Endometrium (tissue), 2 donors: ENCODE results near the gene LRRC8D.

Source experiments
- FAIRE-seq: peaks from 2 replicates; lab custom pipeline; 2012; peaks lifted over from hg19 to GRCh38; lab: Jason Lieb, UNC
- donor health status: control.
- donor health status: control.

LRRC8D gene

DNA sequence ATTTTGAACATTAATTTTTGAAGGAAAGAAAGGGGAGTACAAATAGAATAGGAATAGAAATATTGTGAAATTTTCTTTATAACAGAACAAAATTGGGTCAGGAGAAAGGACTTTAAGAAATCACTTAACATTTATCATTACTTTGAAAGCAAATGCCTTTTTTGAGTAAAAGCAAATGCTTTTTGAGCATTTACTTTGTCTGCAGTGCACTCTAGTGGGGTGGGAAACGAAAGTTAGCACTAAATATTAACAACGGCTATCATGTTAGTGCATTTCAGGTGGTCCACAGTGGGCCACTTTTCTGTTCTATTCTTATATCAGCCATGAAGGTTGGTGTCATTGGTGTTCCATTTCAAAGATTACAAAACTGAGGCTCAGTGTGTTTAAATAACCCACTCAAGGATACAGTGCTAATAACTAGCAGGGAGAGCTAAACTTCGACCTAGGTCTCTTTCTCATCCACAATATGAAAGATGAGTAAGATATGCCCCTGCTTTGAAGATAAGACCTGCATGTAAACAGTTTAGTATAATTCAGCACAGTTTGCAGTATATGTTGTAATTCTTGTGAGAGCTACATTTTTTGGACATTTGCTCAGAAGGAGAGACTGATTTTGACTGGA, 13.4 kb downstream of the LRRC8D start:
- FAIRE-seq: no peak

DNA sequence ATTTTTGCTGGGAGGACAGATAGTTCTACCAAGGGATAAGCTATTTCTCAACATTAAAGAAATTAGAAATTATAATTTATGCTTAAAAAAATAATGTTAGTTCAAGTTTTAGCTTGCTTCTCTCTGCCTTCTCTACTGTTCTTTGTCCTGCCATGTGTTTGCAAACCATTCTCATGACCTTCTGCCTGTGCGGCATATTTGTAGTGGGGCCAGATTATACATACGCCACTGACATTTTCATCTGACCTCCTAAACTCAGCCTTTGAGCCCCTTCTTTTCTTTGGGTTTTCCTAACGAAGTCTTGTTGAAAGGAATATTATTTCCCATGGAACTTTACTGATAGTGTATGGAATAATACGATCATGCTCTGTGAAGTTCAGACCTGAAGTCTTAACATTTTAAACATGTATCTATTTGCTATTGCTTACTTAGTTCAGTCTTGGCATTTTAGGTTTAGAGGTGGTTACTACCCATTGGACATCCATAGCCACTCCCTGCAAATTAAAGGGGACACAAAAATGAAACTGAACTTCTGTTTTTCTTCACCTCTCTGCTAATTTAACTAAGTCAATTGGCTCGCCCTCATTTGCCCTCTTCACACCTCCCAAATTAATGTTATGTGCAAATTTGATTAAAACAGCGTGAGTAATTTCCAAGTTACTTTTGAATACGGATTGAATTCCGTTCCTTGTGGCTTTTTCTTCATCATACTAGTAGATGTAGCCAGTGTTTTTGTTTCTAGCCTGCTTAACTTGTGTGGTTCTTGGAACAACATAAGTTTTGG, 15.6 kb downstream of the LRRC8D start:
- no peak for FAIRE-seq

DNA sequence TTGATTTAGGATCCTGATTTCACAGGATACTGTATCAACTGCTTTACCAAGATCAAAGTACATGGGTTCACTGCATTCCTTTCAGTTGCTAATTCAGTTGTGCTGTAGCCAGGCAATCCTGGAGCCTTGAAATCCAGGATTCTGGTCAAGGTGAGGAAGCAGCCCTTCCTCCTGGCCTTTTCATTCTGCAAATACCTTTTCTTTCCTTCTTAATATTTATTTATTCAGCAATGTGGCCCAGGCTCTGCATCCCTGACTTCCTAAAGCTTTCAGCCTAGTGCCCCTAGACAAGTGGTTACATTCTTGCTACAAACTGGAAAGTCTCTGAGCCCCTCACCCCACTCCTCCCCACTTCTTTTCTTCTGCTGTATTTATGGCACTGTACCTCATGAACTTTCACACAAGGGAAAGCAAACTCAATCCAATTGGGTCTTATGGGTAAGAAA, 16.2 kb downstream of the LRRC8D start:
- no peak for FAIRE-seq

DNA sequence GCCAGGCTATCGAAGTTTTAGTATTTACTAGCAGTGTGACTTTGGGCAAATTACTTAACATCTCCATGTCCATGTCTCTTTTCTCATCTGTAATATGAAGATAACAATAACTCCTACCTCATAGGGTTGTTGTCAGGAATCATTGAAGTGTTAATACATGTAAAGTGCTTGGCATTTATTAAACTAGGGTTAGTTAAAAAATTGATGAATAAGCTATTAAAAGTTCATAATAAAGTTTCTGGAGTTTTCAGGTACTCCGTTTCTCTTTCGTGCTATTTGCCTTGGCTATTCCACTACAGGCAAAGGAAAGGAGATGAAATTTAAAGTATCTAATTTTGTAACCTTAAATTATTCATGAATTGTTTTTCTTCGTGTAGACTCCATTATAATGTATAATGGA, 16.7 kb downstream of the LRRC8D start:
- FAIRE-seq: no peak

DNA sequence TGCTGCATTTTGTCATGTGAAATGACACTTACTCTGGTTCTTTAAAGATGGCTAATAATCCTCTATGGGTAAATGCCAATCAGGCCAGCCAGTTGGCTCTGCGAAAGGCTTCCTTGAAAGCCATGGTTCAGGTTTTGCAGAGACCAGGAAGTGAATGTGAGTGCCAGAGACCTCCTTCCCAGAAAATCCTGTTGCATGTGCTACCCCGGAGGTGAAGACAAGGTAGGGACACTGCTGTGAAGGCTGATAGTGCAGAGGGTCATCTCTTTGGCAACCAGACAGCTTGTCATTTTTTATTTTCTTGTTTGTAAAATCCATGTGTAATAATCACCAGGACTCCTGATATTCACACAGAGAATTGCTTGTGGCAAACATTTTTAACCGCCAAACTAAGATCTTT, 18.7 kb downstream of the LRRC8D start:
- FAIRE-seq: no peak

DNA sequence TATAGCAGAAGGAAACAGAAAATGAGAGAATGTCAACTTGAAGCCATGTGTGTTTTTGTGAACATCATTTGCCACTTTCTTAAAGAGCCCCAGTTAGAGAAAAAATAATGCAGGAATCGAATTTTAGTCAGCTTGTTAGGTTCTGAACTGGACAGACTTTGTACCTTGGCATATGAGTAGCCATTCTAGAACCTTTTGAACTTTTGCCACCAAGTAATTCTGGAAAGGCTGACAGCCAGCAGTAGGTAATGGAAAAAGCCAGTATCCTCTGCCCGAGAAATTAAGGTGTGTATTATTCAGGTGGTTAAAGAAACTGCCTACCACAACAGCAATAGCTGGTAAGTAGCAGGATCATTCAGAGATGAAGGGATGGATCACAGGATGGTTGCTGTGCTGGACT, 20.7 kb downstream of the LRRC8D start:
- FAIRE-seq: no peak

DNA sequence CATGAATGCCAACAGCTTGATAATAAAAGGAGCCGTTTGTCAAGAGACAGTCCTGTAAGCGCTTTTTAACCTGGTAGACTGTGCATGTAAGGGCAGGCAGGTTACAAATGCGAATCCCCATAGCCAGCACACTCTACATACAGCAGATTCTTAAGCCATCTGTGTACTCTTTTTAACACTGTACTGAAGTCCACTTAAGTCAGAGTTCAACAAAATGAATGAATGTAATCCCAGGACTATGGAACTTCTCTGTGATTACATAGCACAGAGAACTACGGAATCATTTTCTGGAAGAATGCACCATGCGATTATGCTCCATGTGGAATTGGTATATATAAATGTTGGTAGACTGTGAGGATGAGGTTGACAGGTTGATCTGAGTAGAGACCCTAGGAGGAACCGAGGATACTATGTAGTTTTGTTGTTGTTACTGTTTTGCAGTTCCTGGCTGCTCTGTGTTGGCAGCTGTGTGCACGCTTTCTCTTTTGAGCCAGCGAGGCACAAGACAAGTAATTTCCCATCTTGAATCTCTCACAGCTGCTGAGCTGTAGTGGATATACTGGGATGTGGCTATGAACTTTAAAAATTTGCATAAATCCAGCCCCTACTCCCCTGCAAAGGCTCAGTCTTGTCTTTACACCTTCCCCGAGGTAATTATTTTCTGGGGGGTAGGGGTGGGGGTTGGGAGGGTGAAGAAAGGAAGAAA, 21.9 kb downstream of the LRRC8D start:
- no peak for FAIRE-seq

DNA sequence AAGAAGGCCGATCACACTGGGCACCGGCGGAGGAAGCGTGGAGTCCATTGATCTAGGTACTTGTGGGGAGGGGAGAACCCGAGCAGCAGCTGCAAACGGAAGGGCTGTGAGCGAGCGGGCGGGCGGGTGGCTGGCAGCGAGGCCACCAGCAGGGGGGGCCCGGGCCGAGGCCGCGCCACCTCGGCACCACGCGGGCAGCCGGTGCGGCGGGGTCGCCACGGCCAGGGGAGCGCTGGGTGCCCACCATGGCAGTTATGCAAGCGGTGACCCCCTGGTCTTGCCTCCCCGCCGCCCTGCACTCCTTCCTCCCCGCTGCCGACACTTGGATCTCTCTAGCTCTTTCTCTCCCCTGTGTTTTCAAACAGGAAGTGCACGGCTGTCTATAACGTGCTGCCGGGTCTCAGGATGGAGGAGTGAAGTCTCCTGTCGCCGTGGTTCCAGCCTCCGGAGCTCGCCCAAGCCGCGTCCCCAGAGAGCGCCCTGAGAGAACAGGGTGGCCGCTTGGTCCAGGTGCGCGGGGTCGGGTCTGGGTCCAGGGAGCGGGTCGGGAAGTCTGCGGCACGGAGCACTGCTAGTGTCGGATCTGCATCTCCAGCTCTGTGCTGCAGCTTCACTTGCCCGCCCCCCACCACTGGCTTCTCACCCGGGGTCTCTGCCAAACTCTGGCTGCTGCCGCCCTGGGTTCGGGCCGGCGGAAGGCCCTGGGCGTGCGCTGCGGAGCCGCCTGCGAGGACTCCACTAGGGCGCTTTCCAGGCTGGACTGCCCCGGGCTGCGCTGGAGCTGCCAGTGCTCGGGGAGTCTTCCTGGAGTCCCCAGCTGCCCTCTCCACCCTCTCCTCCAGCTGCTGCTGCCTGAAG, 22.7 kb downstream of the LRRC8D start:
- no peak for FAIRE-seq

DNA sequence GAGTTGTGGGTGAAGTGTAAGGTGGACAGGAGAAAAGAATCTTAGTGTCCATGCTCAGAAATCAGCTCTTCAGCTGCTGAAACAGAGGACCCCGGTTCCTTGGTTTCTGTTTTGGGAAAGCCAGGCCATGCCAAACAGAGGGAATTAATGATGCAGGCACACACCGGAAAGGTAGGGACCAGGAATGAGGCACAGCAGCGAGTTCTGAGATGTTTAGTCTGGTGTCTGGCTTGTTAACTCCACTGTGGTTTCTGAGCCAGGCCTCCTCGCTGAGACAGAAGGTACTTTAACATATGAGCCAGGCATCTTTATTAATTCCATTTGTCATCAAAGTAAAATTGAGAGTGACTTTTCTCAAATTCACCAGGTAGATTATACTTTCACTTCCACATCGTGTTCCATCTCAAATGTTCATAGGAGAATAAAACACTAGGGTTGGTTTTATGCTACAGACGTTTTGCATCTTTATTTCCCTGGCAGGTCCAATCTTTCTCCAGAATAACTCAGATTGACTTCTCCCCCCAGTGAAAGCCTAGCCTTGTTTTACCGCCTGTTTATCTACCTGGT, 23.5 kb downstream of the LRRC8D start:
- no peak for FAIRE-seq

DNA sequence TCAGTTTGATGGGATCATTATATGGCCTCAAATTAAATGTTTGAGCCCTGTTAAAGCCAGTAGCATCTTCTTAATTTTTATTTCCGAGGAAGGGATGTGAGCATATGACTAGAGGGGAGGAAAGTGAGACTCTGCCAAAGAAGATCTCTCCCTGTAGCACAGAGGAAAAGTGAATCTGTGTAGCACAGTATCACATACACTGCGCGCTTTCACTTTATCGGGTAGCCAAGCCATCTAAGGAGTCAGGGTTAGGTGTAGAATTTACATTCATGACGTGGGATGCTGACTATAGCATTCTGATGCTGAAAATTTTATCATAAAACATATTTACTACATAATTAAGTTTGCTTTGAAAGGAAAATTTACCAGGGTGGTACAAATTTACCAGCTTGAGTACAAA, 24.0 kb downstream of the LRRC8D start:
- FAIRE-seq: no peak

DNA sequence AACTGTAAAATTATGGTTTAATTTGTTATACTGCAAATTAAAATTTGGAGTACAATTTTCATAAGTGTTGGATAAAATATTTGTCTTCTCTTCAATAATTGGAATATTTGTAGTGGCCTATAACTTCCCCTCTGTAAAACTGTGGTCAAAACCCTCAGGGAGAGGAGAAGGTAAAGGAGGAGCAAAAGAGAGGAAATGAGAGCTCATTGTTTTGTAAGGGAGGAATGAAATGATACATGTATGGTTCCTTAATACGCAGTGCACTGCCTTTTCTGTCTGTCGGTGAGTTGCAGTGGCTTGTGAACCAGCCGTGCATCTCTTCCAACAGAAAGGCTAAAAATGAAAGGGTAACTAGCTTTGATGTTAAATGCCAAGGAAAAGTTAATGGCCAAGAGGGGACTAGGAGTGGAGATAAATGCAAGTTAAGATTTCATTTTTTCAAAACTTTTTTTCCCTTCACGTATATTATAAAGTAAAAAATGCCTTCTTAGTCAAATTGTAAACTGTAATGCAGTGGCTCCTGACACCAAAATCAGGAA, 26.4 kb downstream of the LRRC8D start:
- no peak for FAIRE-seq

DNA sequence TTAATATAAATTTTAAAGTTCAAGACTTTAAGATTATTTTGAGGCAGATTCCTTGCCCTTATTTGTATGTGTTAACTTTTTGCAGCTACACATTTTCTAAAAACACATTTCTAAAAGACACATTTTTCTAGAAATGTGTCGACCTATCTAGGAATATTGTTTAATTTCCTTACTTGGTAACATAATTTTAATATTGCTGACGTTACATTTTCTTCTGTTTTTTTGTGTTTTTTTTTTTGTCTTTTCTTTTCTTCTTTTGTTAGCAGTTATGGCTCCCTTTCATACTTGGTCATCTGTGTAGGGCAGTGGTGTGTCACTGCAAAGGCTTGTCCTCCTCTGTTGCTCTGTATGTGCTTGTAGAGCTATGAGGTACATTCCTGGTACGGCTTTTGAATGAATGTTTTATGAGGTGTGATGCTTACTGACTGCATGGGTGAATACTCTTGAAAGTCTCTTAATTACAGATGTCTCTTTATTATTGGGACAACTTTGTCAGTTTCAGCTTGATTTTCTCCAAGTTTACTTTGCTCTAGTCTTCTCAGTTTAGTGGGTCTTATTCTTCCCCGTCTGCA, 30.1 kb downstream of the LRRC8D start:
- FAIRE-seq: no peak

DNA sequence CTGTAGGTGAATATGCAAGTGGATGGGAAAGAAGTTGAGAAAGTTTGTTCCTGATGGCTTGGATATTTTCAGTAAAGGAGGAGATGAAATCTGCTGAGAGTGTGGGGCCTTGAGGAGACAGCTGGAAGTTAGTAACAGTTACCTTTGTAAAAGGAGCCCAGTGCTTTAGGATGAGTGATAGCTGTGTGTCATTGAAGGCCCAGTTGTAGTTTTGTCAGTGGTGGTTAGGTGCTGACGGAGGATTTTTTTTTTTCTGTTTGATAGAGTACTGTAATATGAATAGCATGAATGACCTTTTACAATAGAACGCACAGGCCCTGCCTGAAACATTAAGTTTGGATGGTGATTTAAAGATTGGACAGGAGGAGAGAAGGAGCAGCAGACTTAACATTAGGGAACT, 33.3 kb downstream of the LRRC8D start:
- FAIRE-seq: no peak

DNA sequence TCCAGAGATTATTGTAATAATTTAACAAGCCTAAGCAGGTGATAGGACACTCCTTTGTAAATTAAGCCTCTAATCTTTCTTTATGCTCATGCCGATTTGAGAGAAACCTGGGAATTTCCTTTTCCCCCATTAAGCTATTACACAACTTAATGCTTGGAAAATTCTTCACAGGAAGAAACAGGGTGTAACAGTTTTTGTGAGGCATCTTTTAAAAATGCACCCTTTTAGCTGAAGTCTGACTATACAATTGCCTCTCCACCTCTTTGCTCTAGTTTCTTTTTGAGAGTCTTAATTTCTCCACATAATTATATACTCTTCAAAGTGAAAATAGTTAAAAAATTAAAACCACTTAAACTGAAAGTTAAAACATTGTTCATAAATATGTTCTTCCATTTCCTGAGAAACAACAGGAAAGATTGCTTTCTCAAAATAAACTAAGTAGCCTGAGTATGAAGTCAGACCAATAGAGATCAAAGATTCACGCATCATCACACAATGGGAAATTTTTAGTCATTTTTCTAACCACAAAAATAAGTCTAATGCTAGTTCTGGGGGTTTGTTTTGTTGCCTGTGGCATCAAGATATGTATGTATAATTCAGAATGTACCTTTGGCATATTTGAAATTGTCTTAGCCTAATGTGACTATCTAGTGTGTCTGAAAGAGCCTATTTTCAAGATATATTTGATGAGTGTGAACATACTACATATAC, 34.7 kb downstream of the LRRC8D start:
- FAIRE-seq: no peak

DNA sequence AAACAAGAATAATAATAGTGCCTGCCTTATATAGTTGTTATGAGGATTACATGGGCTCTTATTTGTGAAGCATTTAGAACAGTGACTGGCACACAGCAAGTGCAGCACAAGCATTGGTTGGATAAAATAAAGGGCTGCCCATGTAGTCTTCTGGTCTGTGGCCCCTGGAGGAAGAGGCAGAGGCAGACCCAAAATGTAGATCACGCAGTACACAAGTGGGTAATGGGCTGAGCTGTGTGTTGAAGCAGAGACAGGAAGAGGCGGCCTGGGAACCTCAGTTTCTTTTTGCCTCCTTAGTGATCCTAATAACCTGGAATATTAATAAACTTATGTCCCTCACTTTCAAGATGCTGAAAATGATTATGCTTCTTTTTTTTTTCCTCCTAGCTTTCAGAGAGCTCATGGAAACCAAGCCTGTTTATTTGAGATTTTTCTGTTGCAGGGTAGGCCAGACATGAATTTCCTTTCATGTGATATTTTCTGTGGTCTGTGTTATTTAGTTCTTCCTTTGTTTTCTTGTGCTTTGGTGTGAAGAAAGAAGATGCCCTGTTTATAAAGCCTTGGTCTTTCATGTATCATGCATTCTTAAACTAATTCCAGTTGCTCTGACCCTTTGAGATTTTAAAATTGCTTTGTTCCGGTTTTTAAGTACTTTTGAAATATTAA, 42.5 kb downstream of the LRRC8D start:
- FAIRE-seq: no peak

DNA sequence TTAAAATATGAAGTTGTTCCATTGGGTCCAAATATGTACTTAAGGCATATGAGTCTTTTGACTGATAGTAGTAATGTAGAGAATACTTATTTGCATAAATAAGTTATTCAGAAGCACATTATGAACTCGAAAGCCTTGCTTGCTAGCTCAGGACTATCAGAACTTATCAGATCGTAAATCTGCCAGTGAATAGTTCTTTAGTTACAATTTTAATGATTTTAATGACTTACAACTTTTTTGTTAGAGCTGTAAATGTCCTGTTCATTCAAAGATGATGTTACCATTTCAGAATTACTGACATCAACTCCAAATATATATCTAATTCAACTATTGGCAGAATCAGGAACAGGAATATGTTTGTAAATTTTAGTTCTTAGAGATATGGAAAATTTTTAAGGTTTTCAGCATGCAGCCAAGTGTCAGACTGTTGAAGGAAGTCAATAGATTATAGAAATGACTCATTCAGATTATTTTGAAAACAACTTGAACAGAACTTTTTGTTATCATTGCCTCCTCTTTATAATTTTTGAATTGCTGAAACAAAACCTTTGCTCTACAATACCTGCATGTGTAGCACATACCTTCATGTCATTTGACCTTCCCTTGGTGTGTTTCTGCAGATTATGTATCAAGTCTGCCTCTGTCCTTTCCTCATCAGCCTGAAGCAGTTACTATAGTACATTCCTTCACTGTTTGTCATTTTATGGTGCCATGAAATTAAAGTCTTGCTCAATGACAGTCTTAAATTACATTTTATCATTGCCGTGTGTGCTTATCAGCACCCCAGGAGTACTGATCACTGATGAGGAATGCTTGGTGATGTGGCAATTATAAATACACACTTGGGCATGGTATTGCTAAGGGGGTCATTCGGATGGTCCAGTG, 44.9 kb downstream of the LRRC8D start:
- no peak for FAIRE-seq

DNA sequence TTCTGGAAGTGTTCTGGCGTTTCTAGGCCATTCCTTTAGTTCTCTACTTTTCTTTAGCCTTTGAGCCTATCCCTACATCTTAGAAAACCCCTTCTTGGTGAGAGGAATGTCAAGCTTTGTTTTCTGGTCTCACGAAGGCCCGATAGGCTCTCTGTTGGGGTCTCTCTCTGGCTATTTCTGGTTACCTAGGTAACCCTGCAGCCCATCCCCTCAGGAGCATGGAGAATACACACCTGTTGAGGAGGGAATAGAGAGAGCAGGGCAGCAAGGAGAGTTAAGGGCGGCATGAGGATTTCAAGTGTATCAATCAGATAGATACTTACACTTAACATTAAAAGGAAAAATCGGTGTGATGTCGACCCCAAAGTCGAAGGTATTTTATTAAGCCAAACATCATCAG, 45.7 kb downstream of the LRRC8D start:
- no peak for FAIRE-seq

DNA sequence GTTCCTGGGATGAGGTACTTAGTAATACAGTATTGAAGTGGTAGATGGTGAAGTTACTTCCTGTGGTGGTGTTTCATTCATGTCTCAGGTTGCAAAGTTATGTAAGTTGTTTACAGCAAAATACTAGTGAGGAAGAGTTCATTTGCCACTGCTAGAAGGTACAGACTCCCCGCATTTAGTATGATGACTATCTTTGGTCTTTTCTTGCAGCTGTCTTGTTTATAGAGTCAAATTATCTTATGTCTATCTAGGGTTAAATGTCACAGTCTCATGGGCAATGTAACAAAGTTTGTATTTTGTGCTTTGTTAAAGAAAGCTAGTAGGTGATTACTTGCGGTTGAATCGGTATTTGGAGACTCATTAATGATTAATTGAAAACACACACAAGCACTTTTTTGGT, 50.2 kb downstream of the LRRC8D start:
- no peak for FAIRE-seq
